ENCODE measurements around the gene ERP44.
A peak's percentile ranks its signal among the peaks of the same experiment; 100 is the strongest.
"Not testable (repeated sequence)": the region's sequence is repeated elsewhere in the genome, so short reads cannot be mapped to it uniquely, and the experiment has no call there.

The ERP44 gene

GRCh38 chr9:100088202-100088601 is 10.6 kb downstream of the ERP44 start:
- TF ChIP-seq CTCF (IDR thresholded peaks at IDR 0.05; ENCODE audit: low read depth, low read length): no peak
- peak in 1 of 2 donors; percentile 38 for DNase-seq (ENCODE audit: low read depth in 2 of 2)
- no peak overlapping the region for H3K4me3 ChIP-seq (replicated peaks in 1 of 2; ENCODE audit: low read depth in 2 of 2, low read length in 2 of 2)

GRCh38 chr9:100087218-100087617 is 11.6 kb downstream of the ERP44 start:
- TF ChIP-seq CTCF (IDR thresholded peaks at IDR 0.05; ENCODE audit: low read depth, low read length): no peak
- H3K4me3 ChIP-seq (replicated peaks in 1 of 2; ENCODE audit: low read depth in 2 of 2, low read length in 2 of 2): no peak overlapping the region
- DNase-seq (ENCODE audit: low read depth in 2 of 2): peak; percentile 69 to 73

- no peak for TF ChIP-seq CTCF (IDR thresholded peaks at IDR 0.05; ENCODE audit: low read depth, low read length)
- DNase-seq (ENCODE audit: low read depth in 2 of 2): no peak
- no peak overlapping the region for H3K4me3 ChIP-seq (replicated peaks in 1 of 2; ENCODE audit: low read depth in 2 of 2, low read length in 2 of 2)
Measured at GRCh38 chr9:100086097-100086635, 12.6 kb downstream of the ERP44 start.

- no peak for DNase-seq (ENCODE audit: low read depth in 2 of 2)
- no peak overlapping the region for H3K4me3 ChIP-seq (replicated peaks in 1 of 2; ENCODE audit: low read depth in 2 of 2, low read length in 2 of 2)
- no peak for TF ChIP-seq CTCF (IDR thresholded peaks at IDR 0.05; ENCODE audit: low read depth, low read length)
Measured at GRCh38 chr9:100084734-100085133, 14.1 kb downstream of the ERP44 start.

GRCh38 chr9:100084128-100084453 is 14.7 kb downstream of the ERP44 start:
- TF ChIP-seq CTCF (IDR thresholded peaks at IDR 0.05; ENCODE audit: low read depth, low read length): no peak
- no peak for DNase-seq (ENCODE audit: low read depth in 2 of 2)
- H3K4me3 ChIP-seq (replicated peaks in 1 of 2; ENCODE audit: low read depth in 2 of 2, low read length in 2 of 2): no peak overlapping the region

GRCh38 chr9:100083448-100084127 is 15.2 kb downstream of the ERP44 start:
- DNase-seq (ENCODE audit: low read depth in 2 of 2): no peak
- H3K4me3 ChIP-seq (replicated peaks in 1 of 2; ENCODE audit: low read depth in 2 of 2, low read length in 2 of 2): no peak overlapping the region
- no peak for TF ChIP-seq CTCF (IDR thresholded peaks at IDR 0.05; ENCODE audit: low read depth, low read length)

- DNase-seq (ENCODE audit: low read depth in 2 of 2): peak in 1 of 2 donors; percentile 63
- no peak overlapping the region for H3K4me3 ChIP-seq (replicated peaks in 1 of 2; ENCODE audit: low read depth in 2 of 2, low read length in 2 of 2)
- TF ChIP-seq CTCF (IDR thresholded peaks at IDR 0.05; ENCODE audit: low read depth, low read length): no peak
Measured at GRCh38 chr9:100082782-100083181, 16.0 kb downstream of the ERP44 start.

GRCh38 chr9:100076256-100076655 is 22.5 kb downstream of the ERP44 start:
- H3K4me3 ChIP-seq (replicated peaks in 1 of 2; ENCODE audit: low read depth in 2 of 2, low read length in 2 of 2); DNase-seq (ENCODE audit: low read depth in 2 of 2): not testable (repeated sequence)
